Vagina (tissue), 2 donors: Measurements from ENCODE around the gene TMPRSS11D.

ENCODE experiments used
- POLR2A ChIP-seq, 2 donors: fragments of 450-650 bp; IDR thresholded peaks; one replicate each; pipeline ENCODE4 v1.6.1; 2017; ENCODE audit warnings: antibody characterized with exemption in 2 of 2, mild to moderate bottlenecking in 2 of 2, moderate library complexity in 2 of 2
- POLR2AphosphoS5 ChIP-seq, 2 donors: sonication (generic); formaldehyde crosslinking; IDR thresholded peaks; one replicate each; pipeline ENCODE4 v1.9.0; 2017; ENCODE audit warnings: antibody characterized with exemption in 2 of 2, mild to moderate bottlenecking in 2 of 2, low read depth in 1 of 2; ENCODE audit not compliant: insufficient read depth in 1 of 2
- TF ChIP-seq, protein P1 (sequence below), 3 experiments: fragments of 450-650 bp in 2 of 3; fragments of 200-600 bp in 1 of 3; sonication (generic) in 1 of 3; IDR thresholded peaks; one replicate each; pipeline ENCODE4 v1.5.1; 2017 to 2019; ENCODE audit warnings: antibody characterized with exemption in 3 of 3, mild to moderate bottlenecking in 2 of 3, moderate library complexity in 2 of 3

- TF ChIP-seq, protein P1, sequence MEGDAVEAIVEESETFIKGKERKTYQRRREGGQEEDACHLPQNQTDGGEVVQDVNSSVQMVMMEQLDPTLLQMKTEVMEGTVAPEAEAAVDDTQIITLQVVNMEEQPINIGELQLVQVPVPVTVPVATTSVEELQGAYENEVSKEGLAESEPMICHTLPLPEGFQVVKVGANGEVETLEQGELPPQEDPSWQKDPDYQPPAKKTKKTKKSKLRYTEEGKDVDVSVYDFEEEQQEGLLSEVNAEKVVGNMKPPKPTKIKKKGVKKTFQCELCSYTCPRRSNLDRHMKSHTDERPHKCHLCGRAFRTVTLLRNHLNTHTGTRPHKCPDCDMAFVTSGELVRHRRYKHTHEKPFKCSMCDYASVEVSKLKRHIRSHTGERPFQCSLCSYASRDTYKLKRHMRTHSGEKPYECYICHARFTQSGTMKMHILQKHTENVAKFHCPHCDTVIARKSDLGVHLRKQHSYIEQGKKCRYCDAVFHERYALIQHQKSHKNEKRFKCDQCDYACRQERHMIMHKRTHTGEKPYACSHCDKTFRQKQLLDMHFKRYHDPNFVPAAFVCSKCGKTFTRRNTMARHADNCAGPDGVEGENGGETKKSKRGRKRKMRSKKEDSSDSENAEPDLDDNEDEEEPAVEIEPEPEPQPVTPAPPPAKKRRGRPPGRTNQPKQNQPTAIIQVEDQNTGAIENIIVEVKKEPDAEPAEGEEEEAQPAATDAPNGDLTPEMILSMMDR (IDR thresholded peaks at IDR 0.05) = no peak
- TF ChIP-seq POLR2AphosphoS5 (IDR thresholded peaks at IDR 0.05; ENCODE audit: insufficient read depth in 1 of 2, low read depth in 1 of 2) = no peak
- no peak for TF ChIP-seq POLR2A (IDR thresholded peaks at IDR 0.05)
Observed at GRCh38 chr4:67810011-67810410, 73.8 kb downstream of the TMPRSS11D start.
